ENCODE data around the gene SNN.

Gene SNN

DNA sequence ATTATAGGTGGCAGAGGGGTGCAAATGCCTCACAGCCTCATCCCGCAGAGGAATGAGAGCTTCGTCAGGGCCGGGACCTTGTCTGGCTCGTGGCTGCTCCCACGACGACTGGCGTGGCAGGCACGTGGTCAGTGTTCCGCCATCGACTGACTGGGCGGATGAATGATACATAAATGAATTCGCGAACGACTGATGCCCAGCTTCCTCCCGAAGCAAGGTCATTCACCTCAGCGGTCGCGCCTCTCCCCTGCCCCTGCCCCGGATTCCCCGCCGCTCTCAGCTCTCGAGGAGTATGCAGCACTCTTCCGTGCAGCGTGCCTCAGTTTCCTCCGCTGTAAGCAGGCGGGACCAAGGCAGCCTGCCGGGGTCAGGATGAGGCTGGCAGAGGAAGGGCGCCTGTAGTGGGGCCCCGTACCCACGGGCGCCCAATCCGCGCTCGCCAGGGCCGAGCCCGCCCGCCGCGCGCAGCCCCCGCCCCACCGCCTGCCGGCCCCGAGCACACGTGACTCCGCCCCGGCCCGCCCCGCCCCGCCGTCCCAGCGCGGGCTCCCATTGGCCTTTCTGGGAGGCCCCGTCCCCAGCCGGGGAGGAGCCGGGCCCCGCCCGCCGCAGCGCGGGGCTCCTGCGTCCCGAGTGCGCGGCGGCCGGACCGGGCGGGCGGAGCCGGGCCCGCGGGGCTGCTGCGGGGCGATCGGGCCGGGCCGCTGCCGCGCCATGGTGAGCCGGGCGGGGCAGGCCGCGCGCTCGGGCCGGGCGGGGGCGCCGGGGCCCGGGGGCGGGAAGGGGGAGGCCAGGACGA lies at the start of gene SNN:
TSS of gene SNN (plus strand) at position 632 of the 799 bp plus-strand sequence. CDS start 7,605 bp downstream, outside the sequence.
- no peak for FAIRE-seq

DNA sequence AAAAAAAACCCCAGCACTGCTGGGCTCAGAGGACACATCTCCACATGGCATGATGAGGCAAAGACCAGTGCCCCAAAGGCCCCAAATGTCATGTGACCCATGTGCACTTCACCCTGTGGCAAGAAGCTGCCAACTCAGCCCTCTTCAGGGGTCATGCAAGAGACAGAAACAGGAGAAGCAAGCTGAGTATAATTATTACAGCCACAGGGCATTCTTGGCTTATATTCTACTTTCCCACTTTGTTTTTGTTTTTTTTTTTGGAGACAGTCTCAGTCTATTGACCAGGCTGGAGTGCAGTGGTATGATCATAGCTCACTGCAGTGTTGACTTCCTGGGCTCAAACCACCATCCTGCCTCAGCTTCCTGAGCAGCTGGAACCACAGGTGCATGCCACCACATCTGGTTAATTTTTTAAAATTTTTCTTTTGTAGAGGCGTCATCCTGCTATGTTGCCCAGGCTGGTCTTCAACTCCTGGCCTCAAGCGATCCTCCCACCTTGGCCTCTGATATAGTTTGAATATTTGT lies 48.9 kb upstream of the SNN start:
- no peak for FAIRE-seq

DNA sequence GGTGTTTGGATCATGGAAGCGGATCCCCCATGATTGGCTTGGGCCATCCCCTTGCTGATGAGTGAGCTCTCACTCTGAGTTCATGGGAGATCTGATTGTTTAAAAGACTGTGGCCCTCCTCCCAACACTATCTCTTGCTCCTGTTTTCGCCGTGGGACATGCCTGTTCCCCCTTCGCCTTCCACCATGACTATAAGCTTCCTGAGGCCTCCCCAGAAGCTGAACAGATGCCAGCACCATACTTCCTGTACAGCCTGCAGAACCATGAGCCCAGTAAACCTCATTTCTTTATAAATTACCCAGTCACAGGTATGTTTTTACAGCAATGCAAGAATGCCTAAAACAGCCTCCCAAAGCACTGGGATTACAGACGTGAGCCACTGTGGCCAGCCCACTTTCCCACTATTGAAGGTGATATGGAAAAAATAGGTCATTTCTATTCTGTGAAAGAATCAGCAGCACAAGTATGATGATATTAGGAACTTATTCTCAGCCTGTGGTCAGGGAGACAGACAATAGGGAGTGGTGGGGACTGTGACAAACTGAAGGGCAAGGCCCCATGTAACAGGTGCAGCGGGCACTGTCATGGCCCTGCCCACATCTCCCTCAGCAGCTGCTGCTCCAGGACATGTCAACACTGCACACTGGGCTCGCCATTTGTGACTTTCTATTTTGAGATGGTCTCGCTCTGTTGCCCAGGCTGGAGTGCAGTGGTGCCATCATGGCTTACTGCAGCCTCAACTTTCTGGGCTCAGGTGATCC lies 47.8 kb upstream of the SNN start:
- no peak for FAIRE-seq

DNA sequence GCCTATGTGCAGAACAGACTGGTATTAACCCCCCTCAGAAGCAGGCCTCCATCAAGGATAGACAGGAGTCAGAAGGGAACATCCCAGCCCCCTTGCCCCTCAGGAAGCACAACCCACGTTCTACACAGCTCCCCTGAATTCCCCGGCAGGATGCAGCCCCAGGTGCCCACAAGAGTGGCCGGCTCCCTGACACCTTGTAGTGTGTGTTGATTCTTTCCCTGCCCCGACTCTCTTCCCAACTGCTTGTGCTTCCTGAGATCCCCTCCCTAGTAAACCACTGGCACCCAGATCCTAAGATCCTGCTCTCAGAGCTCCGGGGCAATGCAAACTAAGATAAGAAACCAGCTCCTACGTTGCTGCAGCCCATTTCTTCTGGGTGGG lies 46.7 kb upstream of the SNN start:
- FAIRE-seq = no peak

DNA sequence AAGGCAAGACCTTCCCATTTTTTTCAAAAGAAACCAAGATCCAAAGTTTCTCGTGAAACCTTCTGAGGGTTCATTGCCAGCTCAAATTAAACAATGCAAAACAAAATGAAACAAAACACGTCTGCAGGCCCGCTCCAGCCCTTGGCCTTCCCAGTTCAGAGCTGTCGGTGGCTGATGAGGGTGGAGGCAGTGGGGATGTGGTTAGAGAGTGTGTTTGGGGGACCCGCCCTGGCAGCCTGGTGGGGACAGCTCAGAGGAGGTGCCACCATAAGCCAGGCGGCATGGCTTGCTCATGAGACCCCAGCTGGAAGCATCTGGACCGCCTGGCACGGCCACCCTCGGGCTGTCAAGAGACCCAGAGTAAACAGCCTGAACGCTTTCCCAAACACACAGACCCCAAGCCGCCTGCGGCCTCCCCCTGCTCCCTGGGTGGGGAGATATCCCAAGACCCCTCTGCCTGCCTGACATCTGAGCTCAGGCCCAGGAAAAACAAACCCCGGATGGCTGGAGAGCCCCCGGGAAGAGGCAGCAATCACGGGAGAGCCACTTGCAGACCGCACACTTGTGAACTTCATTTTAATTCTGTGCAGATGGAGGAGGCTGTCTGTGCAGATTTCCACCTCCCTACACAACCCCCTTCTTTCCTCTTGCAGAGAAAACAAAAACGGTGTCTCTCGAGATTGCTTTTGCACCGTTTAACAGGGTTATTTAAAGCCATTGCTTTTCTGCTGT lies 46.2 kb upstream of the SNN start:
- no peak for FAIRE-seq

DNA sequence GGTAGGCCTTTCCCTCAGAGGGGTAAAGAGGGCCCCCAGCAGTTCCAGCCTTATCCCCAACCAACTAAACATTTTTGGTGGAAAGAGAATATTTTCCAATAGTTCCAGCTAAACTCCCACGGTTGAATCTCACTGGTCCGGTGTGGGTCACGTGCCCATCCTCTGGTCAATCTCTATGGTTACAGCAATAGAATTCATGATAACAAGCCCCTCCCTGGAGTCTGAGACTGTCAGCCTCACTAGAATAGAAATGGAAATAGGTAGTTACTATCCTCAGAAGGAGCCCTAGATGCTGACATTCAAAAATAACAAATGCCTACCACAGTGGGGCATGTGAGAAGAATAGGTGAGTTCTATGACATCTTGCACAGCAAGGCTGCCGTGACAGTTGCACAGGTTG lies 44.0 kb upstream of the SNN start:
- FAIRE-seq = no peak

DNA sequence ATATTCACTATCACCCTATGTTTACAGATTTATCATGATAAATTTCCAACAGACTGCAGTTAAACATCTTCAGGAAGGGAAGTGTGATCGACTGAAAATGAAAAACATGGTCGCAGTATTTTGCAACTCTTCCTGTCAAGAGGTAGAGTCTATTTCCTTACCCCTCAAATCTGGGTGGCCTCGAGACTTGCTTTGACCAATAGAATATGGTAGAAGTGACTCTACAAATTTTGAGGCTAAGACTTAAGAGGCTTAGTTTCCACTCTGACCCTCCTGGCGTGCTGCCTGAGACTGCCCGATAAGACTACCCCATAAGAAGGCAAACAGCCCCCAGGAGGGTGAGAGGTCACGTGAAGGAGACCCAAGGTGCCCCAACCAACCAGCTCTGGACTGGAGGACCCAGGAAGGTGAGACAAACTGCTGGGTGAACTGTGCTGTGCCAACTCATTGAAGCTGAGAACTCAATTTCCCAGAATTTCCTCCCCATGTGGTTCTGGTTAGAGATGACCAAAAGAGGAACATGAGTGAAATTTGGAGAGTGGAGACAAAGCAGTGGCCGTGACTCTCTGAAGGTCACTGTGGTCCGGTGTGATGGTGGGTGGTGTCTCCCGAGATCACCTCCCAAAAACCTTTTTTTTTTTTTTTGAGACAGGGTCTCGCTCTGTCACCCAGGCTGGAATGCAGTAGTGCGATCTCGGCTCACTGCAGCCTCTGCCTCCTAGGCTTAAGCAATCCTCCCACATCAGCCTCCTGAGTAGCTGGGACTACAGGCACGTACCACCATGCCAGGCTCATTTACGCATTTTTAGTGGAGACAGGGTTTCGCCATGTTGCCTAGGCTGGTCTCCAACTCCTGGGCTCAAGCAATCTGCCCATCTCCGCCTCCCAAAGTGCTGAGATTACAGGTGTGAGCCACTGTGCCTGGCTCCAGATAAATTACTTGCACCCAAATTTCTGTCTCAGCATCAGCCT lies 43.3 kb upstream of the SNN start:
- FAIRE-seq = no peak

DNA sequence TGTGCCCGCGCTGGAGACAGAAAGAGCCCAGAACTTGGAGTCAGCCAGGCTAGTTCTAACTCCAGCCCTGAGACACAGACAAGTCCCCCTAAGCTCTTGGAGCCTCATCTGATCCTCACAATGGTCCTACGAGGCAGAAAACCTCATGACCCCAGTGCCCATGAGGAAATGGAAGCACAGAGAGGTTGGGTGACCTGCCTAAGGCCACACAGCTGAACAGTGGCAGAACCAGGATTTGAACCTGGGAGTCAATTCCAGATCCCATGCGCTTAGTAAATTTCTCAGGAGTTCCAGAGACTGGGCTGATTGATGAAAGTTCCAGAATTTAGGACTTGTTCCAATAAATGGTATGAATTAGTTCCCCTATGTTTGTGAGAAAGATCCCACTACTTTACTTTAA lies 42.5 kb upstream of the SNN start:
- FAIRE-seq = no peak

DNA sequence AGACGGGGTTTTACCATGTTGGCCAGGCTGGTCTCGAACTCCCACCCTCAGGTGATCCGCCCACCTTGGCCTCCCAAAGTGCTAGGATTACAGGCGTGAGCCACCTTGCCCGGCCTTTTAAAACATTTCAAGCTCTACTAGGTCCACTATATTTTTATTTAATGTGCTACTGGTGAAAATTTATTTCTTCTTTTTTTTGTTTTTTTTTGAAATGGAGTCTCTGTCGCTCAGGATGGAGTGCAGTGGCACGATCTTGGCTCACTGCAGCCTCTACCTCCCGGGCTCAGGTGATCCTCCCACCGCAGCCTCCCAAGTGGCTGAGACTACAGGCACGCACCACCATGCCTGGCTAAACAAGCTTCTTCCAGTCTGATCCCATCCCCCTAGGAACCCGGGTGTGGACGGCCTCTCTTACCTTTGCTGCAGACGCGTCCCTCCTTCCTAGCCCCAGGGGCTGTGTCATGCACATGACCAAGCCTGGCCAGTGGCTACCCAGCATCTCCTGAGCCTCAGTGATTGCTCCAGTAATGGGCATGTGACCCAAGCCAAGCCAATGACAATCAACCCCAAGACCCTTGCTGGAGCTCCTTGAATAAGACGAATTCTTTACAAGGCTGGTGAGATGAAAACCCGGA lies 41.5 kb upstream of the SNN start:
- no peak for FAIRE-seq

DNA sequence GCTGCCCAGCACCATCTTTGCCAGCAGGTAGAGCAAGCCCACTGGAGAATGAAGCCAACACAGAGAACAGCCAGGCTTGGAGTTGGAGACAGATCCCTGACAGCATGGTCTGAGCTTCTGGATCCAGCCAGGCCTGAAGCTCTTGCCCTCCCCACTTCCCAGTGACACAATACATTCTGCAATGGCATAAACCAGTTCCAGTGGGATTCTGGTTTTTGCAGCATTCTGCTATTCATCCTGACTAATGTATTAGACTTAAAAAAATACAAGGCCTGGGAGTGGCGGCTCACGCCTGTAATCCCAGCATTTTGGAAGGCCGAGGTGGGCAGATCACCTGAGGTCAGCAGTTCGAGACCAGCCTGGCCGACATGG lies 41.0 kb upstream of the SNN start:
- no peak for FAIRE-seq

DNA sequence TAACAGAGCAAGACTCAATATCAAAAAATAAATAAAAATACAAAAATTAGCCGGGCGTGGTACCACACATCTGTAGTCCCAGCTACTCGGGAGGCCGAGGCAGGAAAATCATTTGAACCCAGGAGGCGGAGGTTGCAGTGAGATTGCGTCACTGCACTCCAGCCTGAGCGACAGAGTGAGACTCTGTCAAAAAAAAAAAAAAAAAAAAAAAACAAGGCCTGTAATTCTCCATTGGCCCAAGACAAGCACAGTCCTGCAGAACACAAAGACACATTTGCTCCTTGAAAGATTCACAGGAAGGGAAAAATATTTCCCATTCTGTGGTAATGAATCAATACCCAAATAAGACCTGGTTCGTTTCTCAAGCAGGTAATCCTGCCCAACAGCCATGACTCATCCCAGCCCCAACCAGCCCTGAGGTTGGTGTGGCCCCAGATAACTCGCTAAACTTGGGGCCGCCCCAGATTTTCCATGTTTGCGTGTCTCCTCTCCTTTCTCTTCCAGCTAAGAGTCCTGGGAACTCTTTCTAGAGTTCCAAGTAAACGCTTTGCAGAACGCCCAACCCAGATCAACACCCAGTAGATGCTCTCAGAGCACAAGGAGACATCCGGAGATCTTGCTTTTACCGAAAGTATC lies 40.3 kb upstream of the SNN start:
- FAIRE-seq = no peak

DNA sequence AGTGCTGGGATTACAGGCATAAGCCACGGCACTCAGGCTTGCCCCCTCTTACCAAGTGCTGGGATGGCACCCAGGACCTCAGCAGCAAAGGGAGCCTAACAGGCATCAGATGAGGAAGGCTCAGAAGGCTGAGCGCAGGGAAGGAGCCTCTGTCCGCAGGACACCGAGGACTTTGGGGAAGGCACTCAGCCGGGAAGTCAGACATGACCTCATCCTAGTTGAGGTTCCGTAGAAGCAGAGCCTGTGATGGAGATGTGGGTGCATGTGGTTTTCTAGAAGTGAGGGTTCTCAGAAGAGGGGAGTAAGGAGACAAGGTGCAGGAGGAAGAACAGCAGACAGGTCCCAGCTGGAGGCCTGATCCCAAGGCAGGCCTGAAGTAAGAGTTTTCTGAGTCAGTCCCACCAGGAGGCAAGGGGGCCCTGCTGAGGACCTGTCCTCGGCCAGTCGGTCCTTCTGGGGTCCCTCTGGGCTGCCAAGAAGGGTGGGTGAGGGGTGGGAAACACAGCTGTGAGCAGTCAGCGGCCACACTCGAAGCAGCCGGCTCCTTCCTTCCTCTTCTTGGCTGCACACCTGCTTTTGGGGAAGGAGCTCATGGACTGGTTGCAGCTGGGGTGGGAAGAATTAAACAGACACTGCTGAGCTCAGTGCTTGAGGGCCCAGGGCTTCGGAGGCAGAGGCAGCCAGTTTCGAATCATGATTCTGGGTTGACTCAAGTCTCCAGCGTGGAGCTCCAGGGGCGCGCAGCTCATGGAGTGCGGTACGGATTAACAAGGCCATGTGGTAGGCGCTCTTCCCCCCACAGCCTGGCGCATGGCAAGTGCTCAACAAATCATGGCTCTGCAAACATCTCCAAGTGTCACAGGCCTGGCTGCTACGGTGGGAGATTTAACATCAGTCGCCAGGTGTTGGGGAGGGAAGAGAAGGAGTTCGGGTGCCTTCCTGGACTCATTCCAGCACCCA lies 38.9 kb upstream of the SNN start:
- FAIRE-seq = no peak

DNA sequence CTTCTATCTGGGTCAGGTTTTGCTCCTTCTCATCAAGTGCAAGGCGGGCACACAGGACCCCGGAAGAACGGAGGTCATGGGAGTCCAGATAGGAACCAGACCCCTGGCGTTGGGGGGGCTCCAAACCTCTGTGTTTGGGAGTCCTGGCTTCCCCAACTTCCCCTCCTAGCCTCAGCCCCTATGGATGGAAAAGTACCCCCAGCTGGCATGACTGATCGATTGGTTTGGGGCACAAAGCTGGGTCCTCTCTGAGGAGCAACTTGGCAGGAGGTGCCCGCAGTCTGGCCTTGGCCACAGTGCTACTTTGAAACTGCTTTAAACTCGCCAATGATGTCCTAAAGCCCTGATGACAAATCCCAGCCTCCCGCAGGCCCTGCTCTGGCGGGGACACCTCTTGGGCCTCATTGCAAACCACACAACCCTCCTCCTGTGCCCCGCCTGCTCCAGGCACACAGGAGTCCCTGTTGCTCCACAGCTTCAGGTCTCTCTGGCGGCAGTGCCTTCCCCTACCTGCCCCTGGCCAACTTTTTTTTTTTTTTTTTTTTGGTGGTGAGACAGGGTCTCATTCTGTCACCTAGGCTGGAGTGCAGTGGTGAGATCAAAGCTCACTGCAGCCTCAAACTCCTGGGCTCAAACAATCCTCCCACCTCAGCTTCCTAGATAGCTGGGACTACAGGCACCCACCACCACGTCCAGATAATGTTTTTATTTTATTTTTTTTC lies 38.0 kb upstream of the SNN start:
- no peak for FAIRE-seq

DNA sequence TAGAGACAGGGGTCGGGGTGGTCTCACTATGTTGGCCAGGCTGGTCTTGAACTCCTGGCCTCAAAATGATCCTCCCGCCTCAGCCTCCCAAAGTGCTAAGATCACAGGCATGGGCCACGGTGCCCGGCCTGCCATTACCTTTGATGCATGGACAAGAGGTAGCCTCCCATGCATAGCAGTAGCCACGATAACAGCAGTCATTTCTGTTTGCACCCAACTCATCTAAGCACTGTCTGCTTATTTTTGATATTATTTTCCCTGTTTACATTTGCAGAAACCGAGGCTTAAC lies 37.5 kb upstream of the SNN start:
- FAIRE-seq = no peak

DNA sequence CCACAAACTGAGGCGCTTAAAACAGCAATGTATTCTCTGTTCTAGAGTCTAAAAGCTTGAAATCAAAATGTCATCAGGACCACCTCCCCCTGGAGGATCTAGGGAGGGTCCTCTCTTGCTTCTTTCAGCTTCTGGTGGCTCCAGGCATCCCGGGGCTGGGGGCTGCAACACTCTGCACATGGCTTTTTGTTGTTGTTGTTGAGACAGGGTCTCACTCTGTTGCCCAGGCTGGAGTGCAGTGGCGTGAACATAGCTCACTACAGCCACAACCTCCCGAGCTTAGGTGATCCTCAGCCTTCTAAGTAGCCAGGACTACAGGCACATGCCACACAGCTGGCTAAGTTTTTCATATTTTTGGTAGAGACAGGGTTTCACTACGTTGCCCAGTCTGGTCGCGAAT lies 37.0 kb upstream of the SNN start:
- FAIRE-seq = no peak

DNA sequence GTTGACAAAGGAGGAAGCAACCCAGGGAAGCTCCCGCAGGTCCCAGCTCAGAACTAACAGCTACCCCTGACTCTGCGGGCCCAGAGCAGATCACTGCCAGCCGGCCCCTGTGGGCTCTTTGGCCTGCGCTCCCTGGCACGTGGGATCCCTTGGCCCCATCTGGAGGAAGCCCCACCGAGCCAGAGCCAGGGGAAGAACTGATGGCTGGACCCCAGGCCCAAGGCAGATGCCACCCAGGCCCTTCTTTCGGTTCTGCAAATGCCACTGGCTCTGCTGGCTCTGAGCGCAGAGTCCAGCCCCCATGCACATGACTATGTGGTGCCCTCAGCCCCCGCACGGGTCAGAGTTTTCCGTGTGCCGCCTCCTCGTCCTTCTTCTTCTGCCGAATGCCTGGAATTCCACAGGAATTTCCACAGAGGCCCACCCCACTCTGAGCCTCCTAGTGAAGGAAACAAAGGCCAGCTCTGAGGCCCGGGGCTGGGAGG lies 35.8 kb upstream of the SNN start:
- no peak for FAIRE-seq

DNA sequence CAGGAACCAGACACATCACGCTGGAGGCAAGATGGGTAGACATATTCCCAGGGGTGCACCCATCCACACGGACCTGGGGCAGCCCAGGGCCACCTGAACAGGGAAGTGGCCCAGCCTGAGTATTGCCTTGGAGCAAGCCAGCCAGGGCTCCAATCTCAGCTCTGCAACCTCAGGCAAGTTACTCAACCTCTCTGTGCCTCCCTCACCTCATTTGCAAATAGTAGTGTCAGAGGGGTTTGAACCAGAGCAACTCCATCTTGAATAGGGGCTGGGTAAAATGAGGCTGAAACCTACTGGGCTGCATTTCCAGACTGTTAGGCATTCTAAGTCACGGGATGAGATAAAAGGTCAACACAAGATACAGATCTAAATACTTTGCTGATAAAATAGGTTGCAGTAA lies 35.1 kb upstream of the SNN start:
- no peak for FAIRE-seq

DNA sequence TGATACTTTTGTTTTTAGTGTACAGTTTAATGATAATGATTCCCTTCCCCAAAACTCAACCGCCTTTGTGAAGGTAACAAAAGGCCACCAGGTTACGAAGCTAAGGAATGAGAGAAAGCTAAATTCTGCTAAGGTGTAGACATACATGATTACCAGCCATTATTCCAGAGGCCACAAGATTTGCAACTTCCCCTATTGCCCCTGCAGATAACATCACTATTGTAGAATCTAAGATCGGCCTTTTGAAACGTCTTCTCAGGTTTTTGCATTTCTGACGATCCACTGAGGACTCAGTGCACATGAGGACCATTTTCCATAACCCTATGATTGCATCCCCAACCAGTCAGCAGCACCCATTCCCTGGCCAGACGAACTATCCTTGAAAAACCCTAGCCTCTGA lies 33.9 kb upstream of the SNN start:
- FAIRE-seq = no peak

DNA sequence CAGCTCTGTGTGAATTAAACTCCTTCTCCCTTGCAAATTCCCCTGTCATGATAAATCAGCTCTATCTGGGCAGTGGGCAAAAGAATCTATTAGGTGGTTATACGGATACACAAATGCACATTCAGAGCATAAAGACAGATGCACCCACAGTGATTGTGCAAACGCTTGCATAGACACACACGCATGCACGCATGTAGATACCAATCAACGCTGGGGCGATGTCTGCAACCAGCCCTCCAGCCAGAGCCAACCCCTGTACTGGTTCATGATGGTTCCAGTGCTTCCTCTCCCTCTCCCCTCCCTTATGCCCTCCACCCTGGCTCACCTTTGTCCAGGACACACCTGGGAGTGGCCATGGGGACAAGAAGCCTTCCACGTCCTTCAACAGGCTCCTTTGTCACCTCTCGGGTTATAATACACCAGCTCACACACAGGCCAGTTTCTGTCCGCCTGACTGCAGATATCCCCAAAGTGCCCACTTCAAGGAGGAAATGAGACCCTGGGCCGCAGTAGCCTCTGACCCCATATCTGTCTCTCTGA lies 33.1 kb upstream of the SNN start:
- FAIRE-seq = no peak

Data from colon (tissue), 2 donors.